Measurements from ENCODE around the gene PER1.
"Not testable (repeated sequence)": the region's sequence is repeated elsewhere in the genome, so short reads cannot be mapped to it uniquely, and the experiment has no call there.

The PER1 gene

DNA sequence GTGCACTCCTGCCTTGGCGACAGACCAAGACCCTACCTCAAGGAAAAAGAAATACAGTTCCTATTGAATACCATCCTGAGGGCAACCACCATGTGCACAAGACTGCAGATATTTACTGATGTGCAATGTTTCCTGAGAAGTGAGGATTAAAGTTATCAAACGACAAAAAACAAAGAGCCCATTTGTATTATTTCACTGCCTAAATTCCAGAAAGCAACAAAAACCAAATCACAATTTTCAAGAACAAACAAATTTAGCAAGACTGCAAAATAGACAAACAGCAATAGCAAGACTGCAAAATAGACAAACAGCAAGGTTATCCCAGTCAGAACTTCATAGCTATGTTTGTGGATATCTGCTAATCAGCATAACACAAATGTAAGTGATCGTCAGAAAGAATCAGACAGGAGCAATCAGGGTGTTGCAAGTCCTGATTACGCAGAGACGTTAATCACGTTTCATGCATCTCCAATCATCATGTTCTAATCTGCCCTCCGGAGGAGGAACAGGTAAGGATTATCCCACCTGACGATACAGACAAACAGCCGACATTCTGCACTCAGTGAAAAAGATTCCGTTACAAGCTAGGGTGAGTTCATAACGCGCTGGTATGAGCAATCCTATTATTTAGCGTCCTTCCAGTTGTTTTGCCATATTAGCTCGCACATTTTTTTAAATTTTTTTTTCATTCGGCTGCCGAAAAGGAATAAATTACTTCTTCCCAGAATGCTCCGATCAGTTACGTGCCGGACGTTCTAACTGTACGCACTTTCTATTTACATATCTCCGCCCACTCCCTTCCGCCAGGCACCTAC, 21.1 kb upstream of the PER1 start:
- DNase-seq (ENCODE audit: low read depth in 2 of 2), result peak; percentile 98

DNA sequence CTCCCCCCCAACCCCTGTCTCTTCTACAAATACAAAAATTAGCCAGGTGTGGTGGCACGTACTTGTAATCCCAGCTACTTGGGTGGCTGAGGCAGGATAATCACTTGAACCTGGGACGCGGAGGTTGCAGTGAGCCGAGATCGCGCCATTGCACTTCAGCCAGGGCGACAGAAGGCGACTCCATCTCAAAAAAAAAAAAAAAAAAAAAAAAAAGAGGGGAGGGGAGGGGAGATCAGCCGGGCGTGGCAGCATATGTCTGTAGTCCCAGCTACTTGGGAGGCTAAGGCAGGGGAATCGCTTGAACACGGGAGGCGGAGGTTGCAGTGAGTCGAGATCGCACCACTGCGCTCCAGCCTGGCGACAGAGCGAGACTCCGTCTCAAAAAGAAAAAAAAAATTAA, 18.0 kb upstream of the PER1 start:
- not testable (repeated sequence) for DNase-seq (ENCODE audit: low read depth in 2 of 2)

DNA sequence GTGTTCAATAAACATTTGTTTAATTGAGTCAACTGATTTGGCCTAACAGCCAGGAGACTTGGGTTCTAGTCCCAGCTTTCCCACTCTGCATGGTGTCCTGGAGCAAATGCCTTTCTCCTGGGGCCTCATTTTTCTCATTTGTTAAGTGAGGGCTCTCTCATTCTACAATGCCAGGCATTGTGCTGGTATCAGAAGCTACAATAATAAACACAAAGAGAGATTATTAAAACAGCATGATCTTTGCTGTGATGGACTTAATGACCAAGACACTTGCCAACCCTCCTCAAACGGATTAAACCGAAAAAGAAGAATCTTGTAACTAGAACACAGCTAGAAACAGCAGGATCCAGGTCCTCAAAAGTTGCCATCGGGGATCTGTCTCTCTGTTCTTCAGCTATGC, 15.3 kb upstream of the PER1 start:
- no peak for DNase-seq (ENCODE audit: low read depth in 2 of 2)

DNA sequence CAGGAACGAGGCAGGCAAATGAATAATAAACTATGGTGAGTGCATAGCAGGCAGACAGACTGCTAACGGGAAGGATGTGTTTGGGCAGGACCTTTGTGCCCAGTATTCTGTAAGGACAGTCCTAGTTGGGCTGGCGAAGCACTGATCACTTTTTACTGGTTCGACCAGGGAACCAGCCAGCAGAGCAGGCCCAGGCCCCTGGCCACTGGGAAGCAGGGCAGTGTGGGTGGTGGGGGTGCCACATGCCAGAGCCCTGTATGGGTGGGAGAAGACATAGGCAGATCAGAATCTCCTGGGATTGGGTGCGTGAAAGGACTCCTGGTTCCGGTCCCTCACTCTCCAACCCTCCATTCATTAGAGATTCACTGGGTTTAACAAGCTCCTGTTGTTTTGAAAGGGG, 14.5 kb upstream of the PER1 start:
- DNase-seq (ENCODE audit: low read depth in 2 of 2), result no peak

DNA sequence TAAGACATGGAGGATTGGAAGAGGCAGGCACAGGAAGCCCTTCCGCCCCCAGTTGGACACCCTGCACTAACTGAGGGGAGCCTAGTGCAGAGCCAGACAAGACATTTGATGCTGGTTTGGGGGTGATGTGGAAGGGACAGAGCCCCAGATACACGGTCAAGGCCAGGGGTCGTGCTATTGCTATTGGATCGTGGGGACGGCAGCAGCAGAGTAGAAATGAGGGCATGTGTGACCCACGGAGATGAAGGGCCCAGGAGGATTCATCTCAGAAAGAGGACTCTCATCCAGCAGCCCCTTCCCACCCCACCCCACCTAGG, 12.6 kb upstream of the PER1 start:
- DNase-seq (ENCODE audit: low read depth in 2 of 2), result no peak

DNA sequence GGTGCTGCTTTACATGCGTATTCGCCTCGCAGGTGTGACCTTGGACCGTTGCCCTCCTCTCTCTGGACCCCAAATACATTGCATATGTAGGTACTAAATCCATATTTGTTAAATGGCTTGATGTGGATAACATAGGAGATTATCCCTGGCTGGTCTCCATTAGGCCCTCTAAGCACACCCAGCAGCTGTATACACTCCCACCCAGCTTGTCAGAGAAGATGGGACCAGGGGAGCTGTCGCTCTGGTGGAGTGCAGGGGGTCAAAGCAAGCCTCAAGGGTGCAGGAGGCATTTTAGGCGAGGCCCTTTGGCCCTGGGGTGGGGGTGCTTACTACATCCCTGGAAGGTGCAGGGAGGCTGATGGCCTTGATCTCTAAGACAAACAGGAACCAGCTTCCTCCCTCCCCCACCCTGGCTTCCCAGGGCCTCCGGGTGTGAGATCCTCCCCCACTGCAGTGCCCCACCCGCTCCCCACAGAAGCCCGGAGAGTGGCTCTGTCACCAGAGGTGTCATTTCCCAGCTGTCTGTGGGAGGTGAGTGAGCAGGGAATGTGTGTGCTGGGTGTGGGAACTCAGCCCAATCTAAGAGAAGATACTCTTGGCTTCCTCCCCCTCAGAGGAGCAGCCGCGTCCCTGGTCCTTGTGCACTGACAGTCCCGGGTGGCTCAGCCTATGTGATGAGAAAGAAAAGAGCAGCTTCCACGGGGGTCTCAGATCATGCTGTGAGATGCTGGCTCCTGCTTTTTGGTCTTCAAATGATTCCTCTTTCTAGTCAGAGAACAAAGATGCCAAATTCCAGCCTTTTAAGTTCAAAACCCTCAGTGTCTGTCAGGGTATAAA, 12.0 kb upstream of the PER1 start:
- no peak for DNase-seq (ENCODE audit: low read depth in 2 of 2)

DNA sequence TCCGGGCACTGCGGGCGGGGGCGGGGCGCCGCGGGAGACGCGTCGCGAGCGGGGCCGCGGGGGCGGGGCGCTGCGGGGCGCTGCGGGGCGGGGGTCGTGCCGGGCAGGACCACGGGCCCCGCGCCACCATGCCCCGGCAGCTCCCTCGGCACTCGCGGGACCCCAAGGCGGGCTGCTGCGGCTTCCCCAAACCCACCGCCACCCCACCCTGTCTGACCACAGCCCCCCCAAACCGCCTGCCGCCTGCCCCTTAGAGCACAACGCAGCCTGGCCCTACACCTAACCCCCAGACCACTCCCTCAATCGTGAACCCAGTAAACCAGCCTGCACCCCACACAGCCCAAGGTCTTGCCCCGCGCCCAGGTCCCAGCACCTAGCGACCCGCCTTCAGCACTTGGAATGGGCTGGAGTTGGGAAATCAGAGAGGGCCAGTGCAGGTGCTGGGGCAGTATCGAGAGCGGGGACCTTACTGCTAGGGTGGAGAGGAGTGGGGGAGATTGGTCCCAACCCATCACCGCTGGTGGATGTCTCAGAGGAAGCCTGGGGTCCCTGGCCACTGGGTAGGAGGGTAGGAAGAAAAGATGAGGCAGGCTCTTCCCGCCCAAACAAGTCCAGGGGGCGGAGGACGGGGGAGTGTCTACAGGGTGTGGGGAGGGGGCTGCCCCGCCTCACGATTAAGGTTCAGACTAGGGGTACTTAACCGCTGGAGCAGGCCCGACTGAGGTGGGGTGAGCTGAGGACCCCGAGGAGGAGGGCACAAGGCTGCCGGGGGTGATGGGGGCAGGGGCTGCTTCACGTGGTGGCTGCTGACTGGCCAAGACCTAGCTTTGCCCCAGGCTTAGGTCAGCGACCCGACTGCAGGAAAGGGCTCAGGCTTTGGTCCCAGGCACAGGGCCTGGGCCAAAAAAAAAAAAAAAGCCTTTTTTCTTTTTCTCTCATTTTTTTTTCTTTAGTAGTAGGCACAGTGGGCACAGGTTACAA, 11.1 kb upstream of the PER1 start:
- DNase-seq (ENCODE audit: low read depth in 2 of 2), result no peak

DNA sequence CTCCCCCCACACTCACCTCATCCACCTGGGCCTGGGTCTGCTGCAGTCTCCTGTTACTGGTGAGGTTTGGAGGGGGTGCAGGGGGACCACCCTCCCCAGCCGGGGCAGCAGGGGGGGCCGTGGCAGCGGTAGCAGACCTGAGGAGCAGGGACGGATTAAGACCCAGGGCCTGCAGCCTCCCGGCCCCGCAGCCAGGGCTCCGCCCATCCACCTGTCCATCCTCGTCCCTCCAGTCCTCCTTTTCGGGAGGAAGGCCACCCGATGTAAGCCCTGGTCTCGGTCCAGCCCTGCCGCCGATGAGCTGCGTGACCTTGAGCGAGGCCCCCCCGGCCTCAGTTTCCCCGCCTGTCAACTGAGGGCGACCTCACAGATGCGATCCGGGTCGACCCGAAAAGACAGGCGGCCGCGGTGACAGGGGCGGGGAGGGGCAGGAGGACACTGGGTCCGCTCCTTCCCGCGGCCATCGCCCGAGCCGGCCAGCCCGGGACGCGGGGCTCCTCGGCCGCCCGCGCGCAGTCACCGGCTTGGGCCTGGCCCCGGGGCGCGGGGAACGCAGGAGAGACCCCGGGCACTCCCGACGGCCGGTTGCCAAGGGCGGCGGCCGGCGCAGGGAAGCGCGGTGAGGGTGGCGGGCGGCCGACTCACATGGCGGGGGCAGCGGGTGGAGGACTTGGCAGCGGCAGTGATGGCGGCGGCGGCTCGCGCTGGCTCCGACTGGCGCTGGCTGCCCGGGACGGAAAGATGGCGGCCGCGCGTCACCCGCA, 10.2 kb upstream of the PER1 start, which contains the start of gene VAMP2:
Gene VAMP2, minus strand, starts transcription at position 716 of the 764 bp plus-strand sequence. Its CDS starts 69 bp downstream, at position 647.
- no peak for DNase-seq (ENCODE audit: low read depth in 2 of 2)

DNA sequence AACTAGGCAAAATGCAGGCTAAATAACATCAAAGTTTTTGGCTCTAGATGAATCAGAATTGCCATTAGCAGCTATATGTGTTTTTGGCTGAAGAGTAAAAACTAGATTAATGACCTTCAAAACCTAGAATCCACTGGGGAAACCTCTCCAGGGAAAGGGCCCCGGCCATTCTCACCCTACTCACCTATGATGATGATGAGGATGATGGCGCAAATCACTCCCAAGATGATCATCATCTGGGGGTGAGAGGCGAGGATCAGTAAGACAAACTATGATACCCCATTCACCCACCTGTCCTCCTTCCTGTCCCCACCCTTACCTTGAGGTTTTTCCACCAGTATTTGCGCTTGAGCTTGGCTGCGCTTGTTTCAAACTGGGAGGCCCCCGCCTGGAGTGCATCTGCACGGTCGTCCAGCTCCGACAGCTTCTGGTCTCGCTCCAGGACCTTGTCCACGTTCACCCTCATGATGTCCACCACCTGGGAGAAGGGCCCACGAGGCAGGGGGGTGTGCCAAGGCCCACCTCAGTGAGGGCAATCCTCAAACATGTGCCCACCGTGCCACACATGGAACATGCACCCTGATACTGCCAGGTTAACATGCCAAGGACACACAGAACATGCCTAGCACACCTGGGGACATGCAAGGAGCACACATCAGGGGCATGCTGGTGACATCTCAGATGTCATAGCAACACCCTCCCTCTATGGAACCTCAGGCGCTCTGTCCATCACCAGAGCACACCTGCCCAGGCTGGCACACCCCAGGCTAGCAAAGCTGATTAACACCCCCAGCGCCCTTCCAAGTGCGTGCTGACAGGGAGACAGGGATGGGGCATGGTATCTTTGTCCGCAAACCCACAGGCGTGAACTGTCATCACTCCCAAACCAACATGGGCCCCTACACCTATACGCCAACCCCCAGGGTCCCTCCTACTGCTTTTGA, 9.4 kb upstream of the PER1 start:
- no peak for DNase-seq (ENCODE audit: low read depth in 2 of 2)

DNA sequence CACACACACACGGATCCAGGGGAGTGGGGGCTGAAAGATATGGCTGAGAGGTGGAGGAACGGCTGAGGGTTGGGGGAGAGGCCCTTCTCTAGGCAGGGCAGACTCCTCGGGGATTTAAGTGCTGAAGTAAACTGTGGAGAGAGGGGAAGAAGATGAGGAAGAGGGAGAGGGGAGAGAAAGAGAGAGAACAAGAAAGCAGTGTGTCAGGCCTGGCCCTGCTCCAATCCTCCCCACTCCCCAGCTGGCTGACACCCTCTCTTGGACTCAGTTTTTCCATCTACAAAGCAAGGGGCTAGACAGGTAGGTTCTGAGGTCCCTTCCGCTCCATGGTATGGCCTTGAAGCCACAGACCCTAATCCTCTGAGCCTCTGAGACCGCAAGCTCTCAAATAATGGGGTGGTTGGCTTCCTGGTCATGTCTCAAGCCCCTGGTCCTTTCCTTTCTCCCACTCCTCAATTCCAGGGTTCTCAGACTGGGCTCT, 8.6 kb upstream of the PER1 start:
- DNase-seq (ENCODE audit: low read depth in 2 of 2), result no peak

DNA sequence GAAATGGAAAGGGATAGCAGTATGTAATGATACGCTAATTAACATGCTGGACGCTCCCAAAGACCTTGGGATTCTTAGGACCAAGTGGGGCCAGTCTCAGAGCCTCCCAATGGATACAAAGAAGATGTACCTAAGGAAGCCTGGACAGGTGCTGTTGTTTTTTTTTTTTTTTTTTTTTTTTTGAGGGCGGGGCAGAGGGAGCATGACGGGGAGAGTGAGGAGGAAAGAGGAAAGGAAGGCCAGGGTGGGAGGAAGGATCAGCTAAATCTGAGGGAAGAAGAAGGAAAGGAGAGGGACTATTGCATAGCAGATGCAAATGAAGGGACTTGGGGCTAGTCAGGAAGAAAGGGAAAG, 8.0 kb upstream of the PER1 start:
- DNase-seq (ENCODE audit: low read depth in 2 of 2), result no peak

DNA sequence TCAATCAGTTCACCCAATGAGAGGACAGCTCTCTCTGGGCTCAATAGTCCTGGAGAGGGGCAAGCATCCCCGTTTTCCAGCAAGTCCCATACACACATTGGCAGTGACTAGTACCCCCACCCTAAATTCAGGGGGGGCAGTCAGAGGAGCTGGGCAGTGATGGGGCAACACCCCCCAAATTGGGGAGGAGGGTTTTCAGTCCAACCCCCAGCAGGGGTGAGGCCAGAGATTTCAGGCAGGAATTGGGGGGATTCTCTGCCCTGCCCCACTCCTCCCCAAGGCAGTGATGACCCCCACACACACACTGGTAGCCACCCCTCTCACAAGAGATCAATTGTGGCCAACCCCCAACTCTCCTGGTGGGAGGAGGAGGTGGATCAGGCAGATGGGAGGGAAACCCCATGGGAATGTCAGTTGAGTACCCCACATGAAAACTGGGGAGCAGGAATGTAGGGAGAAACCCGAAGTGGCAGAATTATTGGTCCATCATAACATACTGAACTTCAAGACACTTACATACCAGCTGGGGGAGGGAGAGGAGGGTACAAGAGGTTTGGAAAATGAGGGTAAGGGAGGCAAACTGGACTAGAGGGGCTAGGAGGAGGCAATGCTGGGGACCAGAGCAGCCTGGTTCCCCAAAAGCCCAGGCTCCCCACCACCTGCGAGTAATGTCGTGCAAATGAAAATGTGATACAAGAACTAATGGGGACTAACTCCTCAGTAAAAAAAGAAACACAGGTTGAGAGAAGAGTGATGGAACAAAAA, 7.4 kb upstream of the PER1 start:
- no peak for DNase-seq (ENCODE audit: low read depth in 2 of 2)

DNA sequence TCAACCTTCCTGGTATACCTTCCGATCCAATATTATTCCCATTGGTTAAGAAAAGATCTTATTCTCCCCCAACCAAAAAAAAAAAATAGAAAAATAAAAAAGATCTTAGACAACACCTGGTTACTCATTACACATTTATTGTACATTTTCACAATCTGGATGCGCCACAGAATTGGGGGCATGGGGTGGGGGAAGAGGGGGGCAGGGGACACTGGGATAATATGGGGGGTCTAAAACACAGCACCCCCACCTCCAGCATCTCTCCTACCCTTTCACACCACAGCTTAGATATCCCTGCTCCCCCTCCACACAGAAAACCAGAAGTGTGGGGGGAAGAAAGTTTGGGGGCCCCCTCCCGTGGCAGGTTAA, 6.8 kb upstream of the PER1 start:
- no peak for DNase-seq (ENCODE audit: low read depth in 2 of 2)

DNA sequence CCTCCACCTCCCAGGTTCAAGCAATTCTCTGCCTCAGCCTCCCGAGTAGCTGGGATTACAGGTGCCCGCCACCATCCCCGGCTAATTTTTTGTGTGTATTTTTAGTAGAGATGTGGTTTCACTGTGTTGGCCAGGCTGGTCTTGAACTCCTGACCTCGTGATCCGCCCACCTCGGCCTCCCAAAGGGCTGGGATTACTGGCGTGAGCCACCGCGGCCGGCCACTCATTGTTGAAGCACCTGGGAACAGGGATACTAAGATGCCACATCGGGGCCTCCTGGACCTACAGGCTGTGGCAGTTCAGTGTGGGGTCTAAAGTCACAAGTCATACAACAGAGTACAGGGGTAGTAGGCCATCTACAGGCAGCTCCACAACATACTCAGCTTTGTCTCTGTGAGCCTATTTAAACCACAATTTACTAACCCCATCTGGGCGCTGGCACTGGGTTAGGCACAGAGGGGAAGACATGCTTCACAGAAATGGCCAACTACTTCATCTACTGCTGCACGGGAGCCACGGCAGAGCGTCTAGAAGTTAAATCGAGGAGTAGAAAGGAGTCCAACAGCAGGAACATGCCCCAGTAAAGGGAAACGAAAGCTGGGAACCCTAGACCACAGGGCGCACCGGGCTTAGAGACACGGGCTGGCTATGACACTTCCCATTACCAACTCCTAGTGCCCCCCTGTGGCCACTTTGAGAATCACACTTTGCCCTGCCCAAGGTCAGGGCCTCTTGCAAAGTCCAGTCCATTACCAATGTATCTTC, 6.2 kb upstream of the PER1 start:
- DNase-seq (ENCODE audit: low read depth in 2 of 2), result peak; percentile 54 to 55

DNA sequence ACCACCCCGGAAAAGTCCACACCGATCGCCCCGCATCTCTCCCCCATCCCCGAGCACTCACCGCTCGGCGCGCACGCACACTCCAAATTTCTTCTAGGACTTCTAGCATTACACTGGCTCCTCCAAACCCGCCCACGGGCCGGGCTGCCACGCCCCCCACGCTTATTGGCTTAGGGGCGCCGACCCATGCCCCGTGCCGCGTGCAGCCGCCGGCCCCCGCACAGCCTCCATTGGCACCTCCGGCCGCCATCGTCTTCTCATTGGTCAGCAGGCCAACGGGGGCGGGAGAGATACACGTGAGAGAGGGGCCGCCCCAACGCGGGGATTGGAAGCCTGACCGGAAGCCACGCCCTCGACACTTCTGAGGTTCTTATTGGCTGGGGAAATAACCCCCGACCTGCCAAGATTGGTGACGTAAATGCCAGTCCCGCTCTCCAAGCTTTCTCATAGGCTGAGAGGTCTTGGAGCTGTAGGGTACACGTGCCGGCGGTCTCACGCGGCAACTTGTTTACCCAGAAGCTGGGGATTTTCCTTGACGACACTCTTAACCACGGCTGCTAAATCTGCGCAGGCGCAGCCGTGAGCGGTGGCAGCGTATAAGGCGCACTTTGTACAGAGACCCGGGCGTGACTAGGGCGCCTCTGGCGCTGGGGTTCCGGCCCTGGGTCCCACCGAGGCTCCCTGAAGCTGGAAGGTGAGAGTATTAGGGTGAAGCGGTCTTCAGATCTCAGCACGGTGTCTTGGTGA, 4.2 kb upstream of the PER1 start:
- peak; percentile 100 for DNase-seq (ENCODE audit: low read depth in 2 of 2)

DNA sequence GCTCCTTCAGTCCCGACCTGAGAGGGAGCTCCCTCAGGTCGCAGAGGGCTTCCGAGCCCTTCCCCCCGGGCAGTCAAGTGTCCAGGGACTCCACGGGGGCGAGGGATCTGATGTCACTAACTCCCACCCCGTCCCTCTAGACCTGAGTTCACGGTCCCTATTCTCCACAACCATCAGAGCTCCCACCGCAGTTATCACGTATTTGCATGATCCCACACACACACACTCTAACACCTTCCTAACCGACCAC, 3.7 kb upstream of the PER1 start:
- no peak for DNase-seq (ENCODE audit: low read depth in 2 of 2)

DNA sequence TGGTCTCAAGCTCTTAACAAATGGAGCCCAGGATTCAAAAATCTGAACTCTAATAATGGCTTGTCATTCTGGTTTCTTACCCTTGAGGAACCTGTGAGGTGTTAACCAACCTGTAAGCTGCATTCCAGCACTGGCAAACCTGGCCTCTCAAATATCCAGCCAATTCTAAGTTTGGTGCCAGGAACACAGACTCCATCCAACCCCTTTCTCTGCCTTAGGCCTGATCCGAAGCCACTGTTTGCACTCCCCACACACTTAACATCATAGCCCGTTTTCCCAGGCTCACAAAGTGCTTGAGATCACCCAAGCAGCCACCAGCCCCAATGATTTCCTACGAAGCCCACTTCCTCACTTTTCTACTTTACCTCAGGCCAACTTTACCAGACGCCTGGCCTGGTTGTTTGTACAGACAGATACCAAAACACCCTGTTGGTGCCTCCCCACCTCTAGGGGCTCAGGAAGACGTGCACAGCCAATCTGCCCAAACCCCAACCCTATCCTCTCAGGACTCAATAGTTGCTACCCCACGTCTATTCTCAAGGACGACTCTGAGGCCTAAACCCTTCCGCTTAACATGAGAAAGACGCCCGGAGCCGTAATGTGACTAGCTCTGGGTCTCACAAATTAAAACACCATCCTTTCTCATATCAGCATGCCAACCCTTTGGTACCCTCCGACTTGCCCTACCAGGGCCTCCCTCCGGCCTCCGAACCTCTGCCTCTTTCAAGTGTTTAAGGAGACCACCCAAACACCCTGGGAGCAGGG, 3.2 kb upstream of the PER1 start:
- no peak for DNase-seq (ENCODE audit: low read depth in 2 of 2)
